CD14-positive monocyte (primary cell): ENCODE results near the gene SERPINE1. TPM values are rescaled to one million over a fixed set of nuclear protein-coding genes. Genes with fewer than 3 reads are reported as not detected.

Source experiments
- DNase-seq, 3 donors: peaks; one replicate each; pipeline ENCODE4 v3.0.0-alpha.2; 2011 to 2022
- H2AFZ ChIP-seq: 2 replicates; pipeline ENCODE4 v1.6.0; 2012; ENCODE audit warnings: mild to moderate bottlenecking, low read depth, low read length, inconsistent platforms; ENCODE audit not compliant: insufficient read depth, poor library complexity, severe bottlenecking
- H3K27ac ChIP-seq, 2 donors: 1 replicate in 1 of 2; 2 replicates in 1 of 2; pipeline ENCODE4 v1.5.1; 2012 to 2013; ENCODE audit warnings: low read length in 2 of 2, control low read depth in 1 of 2, inconsistent platforms in 1 of 2, low read depth in 1 of 2, mild to moderate bottlenecking in 1 of 2
- H3K27me3 ChIP-seq, 2 donors: one replicate each; pipeline versions ENCODE4 v1.6.0 to v1.6.1; 2011 to 2013; ENCODE audit warnings: low read length in 2 of 2; ENCODE audit not compliant: control insufficient read depth in 2 of 2, insufficient read depth in 2 of 2
- H3K36me3 ChIP-seq, 2 donors: replicated peaks in 1 of 2; 1 replicate in 1 of 2; 2 replicates in 1 of 2; pipeline versions ENCODE4 v1.5.1 to v1.6.1; 2012 to 2013; ENCODE audit warnings: low read length in 2 of 2, control low read depth in 1 of 2, inconsistent platforms in 1 of 2, mild to moderate bottlenecking in 1 of 2; ENCODE audit not compliant: insufficient read depth in 2 of 2, control insufficient read depth in 1 of 2
- H3K4me1 ChIP-seq, 2 donors: 1 replicate in 1 of 2; 2 replicates in 1 of 2; pipeline versions ENCODE4 v1.5.1 to v1.6.1; 2012 to 2013; ENCODE audit warnings: low read length in 2 of 2, control low read depth in 1 of 2, inconsistent platforms in 1 of 2, mild to moderate bottlenecking in 1 of 2, moderate library complexity in 1 of 2; ENCODE audit not compliant: insufficient read depth in 2 of 2, control insufficient read depth in 1 of 2
- H3K4me2 ChIP-seq: replicated peaks from 2 replicates; pipeline ENCODE3; 2012; ENCODE audit warnings: low read length, moderate library complexity, mild to moderate bottlenecking; ENCODE audit not compliant: poor library complexity, severe bottlenecking; ENCODE audit errors: extremely low read depth
- H3K4me3 ChIP-seq, 3 experiments: fragments of 200-600 bp in 1 of 3; sonication (generic) in 1 of 3; replicated peaks in 1 of 3; 1 replicate in 2 of 3; 2 replicates in 1 of 3; pipeline ENCODE4 v1.5.1; 2011 to 2013; ENCODE audit warnings: low read length in 3 of 3, mild to moderate bottlenecking in 3 of 3, control low read depth in 2 of 3, low read depth in 2 of 3, inconsistent platforms in 1 of 3, moderate library complexity in 1 of 3
- H3K79me2 ChIP-seq: 2 replicates; pipeline ENCODE4 v1.6.0; 2012; ENCODE audit warnings: mild to moderate bottlenecking, control low read depth, inconsistent platforms, low read length, moderate library complexity; ENCODE audit not compliant: insufficient read depth
- H3K9ac ChIP-seq: 2 replicates; pipeline ENCODE4 v1.6.0; 2017; ENCODE audit warnings: low read length, mild to moderate bottlenecking; ENCODE audit not compliant: insufficient read depth, poor library complexity, severe bottlenecking
- H3K9me3 ChIP-seq, 2 donors: replicated peaks in 1 of 2; 1 replicate in 1 of 2; 2 replicates in 1 of 2; pipeline versions ENCODE4 v1.5.1 to v1.6.1; 2012 to 2013; ENCODE audit warnings: low read length in 2 of 2, control low read depth in 1 of 2; ENCODE audit not compliant: control insufficient read depth in 1 of 2, insufficient read depth in 1 of 2
- H4K20me1 ChIP-seq: 2 replicates; pipeline ENCODE4 v1.6.0; 2012; ENCODE audit warnings: mild to moderate bottlenecking, low read length, control low read depth, moderate library complexity; ENCODE audit not compliant: insufficient read depth
- H3K27ac Mint-ChIP-seq, 7 donors: one replicate each; pipeline ENCODE4 v1.8.0; 2020; ENCODE audit warnings: mild to moderate bottlenecking in 7 of 7, mixed read lengths in 7 of 7, moderate library complexity in 6 of 7, inconsistent platforms in 2 of 7
- H3K27me3 Mint-ChIP-seq, 3 donors: one replicate each; pipeline ENCODE4 v1.8.0; 2021 to 2022; ENCODE audit warnings: low read depth in 3 of 3, mild to moderate bottlenecking in 3 of 3, mixed read lengths in 3 of 3, moderate library complexity in 3 of 3, inconsistent platforms in 1 of 3
- H3K36me3 Mint-ChIP-seq, 2 donors: one replicate each; pipeline ENCODE4 v1.8.0; 2020; ENCODE audit warnings: mixed read lengths in 2 of 2, inconsistent platforms in 1 of 2, mild to moderate bottlenecking in 1 of 2
- H3K4me1 Mint-ChIP-seq: one replicate; pipeline ENCODE4 v1.8.0; 2020; ENCODE audit warnings: mild to moderate bottlenecking, mixed read lengths
- H3K4me3 Mint-ChIP-seq, 2 donors: one replicate each; pipeline ENCODE4 v1.8.0; 2020; ENCODE audit warnings: mild to moderate bottlenecking in 2 of 2, mixed read lengths in 2 of 2, moderate library complexity in 1 of 2
- H3K9me3 Mint-ChIP-seq, 7 donors: one replicate each; pipeline ENCODE4 v1.8.0; 2020 to 2022; ENCODE audit warnings: mixed read lengths in 7 of 7, mild to moderate bottlenecking in 6 of 7, moderate library complexity in 6 of 7, inconsistent platforms in 2 of 7
- WGBS: methylation state at CpG from one replicate; pipeline ENCODE4 v1.1.5; 2013; ENCODE audit warnings: missing lambda C conversion rate; ENCODE audit not compliant: insufficient coverage; 5-methylcytosine and 5-hydroxymethylcytosine counted together
- intact Hi-C, 2 donors: fragments of 100-400 bp; cut with micrococcal nuclease; formaldehyde crosslinking; loops; one replicate each; pipeline versions ENCODE4 v1.15.0 to v1.15.1; 2023
- polyA plus RNA-seq, 3 donors: library from polyadenylated mRNA; depleted of rRNA in 1 of 3; unstranded in 2 of 3; stranded (reverse) in 1 of 3; fragments of 300-500 nt in 2 of 3; fragments of >200 nt in 1 of 3; fragmentation: Illumina TruSeq in 2 of 3; gene quantifications; 1 replicate in 2 of 3; 2 replicates in 1 of 3; pipeline ENCODE4 v1.2.3, GENCODE V29; 2012 to 2021
- TF ChIP-seq, protein P1 (sequence below): fragments of 200-600 bp; IDR thresholded peaks from one replicate; pipeline ENCODE4 v1.8.0; 2022; ENCODE audit warnings: antibody characterized with exemption, mild to moderate bottlenecking

Gene SERPINE1
- polyA plus RNA-seq, 3 donors: 0.07 to 0.21 (median 0.16) TPM

DNA sequence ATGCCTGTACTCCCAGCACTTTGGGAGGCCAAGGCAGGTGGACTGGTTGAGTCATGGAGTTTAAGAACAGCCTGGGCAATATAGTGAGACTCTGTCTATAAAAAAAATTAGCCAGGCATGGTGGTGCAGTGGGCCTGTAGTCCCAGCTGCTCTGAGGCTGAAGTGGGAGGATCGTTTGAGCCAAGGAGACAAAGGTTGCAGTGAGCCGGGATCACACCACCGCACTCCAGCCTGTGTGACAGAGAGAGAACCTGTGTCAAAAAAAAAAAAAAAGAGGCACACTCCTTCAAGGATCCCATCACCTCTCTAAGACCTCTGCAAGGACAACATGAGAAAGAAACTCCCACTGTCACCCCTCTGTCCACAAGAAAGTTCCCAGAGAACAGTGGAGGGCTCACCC, 48.8 kb downstream of the SERPINE1 start:
- H3K27ac Mint-ChIP-seq: no peak overlapping the region
- intact Hi-C loops: no loop called here
- TF ChIP-seq, protein P1, sequence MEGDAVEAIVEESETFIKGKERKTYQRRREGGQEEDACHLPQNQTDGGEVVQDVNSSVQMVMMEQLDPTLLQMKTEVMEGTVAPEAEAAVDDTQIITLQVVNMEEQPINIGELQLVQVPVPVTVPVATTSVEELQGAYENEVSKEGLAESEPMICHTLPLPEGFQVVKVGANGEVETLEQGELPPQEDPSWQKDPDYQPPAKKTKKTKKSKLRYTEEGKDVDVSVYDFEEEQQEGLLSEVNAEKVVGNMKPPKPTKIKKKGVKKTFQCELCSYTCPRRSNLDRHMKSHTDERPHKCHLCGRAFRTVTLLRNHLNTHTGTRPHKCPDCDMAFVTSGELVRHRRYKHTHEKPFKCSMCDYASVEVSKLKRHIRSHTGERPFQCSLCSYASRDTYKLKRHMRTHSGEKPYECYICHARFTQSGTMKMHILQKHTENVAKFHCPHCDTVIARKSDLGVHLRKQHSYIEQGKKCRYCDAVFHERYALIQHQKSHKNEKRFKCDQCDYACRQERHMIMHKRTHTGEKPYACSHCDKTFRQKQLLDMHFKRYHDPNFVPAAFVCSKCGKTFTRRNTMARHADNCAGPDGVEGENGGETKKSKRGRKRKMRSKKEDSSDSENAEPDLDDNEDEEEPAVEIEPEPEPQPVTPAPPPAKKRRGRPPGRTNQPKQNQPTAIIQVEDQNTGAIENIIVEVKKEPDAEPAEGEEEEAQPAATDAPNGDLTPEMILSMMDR: no peak
- no peak for DNase-seq
- Histone ChIP-seq H3K27ac (no peak overlapping the region), H3K4me3 (no peak overlapping the region), H3K9ac (no peak overlapping the region), H3K9me3 (peaks cover 5 to 46% of the 10 kb centered on the region in 2 donors), H3K4me1 (peaks cover 27 to 31% of the 10 kb centered on the region in 2 donors), H3K79me2 (no peaks in the 10 kb centered on the region), H2AFZ (no peak overlapping the region), H3K36me3 (no peaks in the 10 kb centered on the region), H3K4me2 (no peak overlapping the region), H3K27me3 (peaks cover 79 to 98% of the 10 kb centered on the region in 2 donors), H4K20me1 (no peaks in the 10 kb centered on the region)
- H3K27me3 Mint-ChIP-seq: peaks cover 96 to 100% (median 98%) of the 10 kb centered on the region in 3 donors
- peaks cover 6 to 43% (median 24%) of the 10 kb centered on the region in 7 donors for H3K9me3 Mint-ChIP-seq
- peaks cover 10 to 18% of the 10 kb centered on the region in 2 donors for H3K36me3 Mint-ChIP-seq
- 0% methylated on average over 1 of the region's 3 CpGs for WGBS
- H3K4me1 Mint-ChIP-seq: peaks cover 32% of the 10 kb centered on the region
- H3K4me3 Mint-ChIP-seq: peak overlapping the region in 1 of 2 donors; percentile 87

DNA sequence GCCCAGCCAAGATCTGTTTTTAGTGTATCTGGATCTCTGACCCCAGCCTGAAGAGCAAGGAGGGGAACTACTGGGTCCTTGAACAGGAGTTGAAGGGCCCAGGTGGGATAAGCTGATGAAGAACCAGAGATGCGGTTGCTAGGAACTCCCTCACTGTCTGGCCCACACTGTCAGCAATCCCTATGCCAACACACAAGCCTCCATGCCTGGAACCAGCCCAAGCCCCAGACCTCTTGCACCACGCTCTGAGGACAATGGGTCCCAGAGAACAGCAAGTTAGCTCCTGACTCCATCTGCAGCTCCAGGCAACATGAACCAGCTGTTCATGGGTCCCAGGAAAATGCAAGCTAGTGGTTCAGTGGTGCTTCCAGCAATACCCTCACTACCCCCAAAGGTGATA, 50.7 kb downstream of the SERPINE1 start:
- H3K36me3 Mint-ChIP-seq: peaks cover 5 to 12% of the 10 kb centered on the region in 2 donors
- peaks cover 93 to 100% (median 98%) of the 10 kb centered on the region in 3 donors for H3K27me3 Mint-ChIP-seq
- no peaks in the 10 kb centered on the region for H3K79me2 ChIP-seq
- peaks cover 24% of the 10 kb centered on the region for H3K4me1 Mint-ChIP-seq
- H4K20me1 ChIP-seq: no peaks in the 10 kb centered on the region
- intact Hi-C loops: no loop called here
- peaks cover 5 to 35% of the 10 kb centered on the region in 2 donors for H3K9me3 ChIP-seq
- no peak for DNase-seq
- H3K9me3 Mint-ChIP-seq: peaks cover 9 to 41% (median 24%) of the 10 kb centered on the region in 7 donors
- H3K4me1 ChIP-seq: peaks cover 16% of the 10 kb centered on the region in 2 donors
- TF ChIP-seq, protein P1: no peak
- H3K4me2 ChIP-seq: no peak overlapping the region
- no peak overlapping the region for H3K27ac Mint-ChIP-seq
- H3K27me3 ChIP-seq: peaks cover 67 to 95% of the 10 kb centered on the region in 2 donors
- H3K27ac ChIP-seq: no peak overlapping the region
- no peak overlapping the region for H2AFZ ChIP-seq
- no peaks in the 10 kb centered on the region for H3K36me3 ChIP-seq
- no peak overlapping the region for H3K4me3 ChIP-seq
- WGBS: 90% methylated on average over 2 of the region's 2 CpGs
- H3K4me3 Mint-ChIP-seq: peak overlapping the region in 1 of 2 donors; percentile 76
- H3K9ac ChIP-seq: no peak overlapping the region
